K562 (cell line): Measurements from ENCODE around the gene ZNF273. TPM values are rescaled to one million over a fixed set of nuclear protein-coding genes. Genes with fewer than 3 reads are reported as not detected.

ENCODE experiments used
- ATAC-seq: fragments of 200-7000 bp; cut with Tn5 transposase; 3 replicates; pipeline ENCODE4 v1.9.1; 2020; ENCODE audit warnings: moderate library complexity
- BruUV-seq: library from RNA; stranded (reverse); fragments of 400-500 nt; replicated peaks from 2 replicates; lab custom pipeline; 2021; lab: Mats Ljungman, UMichigan
- CTCF ChIA-PET: fragments of 300-600 bp; formaldehyde crosslinking; extraction: SDS; loops from one replicate; lab custom pipeline; 2021; ENCODE audit warnings: low intra/inter-chr PET ratio; lab: Yijun Ruan, JAX
- POLR2A ChIA-PET: fragments of 300-600, 350-650 bp; sonication (Branson Sonifier 250); formaldehyde crosslinking; extraction: SDS; loops from one replicate; lab custom pipeline; 2021; ENCODE audit warnings: antibody characterized with exemption, inconsistent platforms; lab: Yijun Ruan, JAX
- DNase-seq, 4 experiments: peaks; one replicate each; pipeline versions ENCODE4 v3.0.0 to v3.0.0-alpha.2; 2011 to 2018; ENCODE audit warnings: low spot score in 3 of 4, mixed read lengths in 3 of 4; ENCODE audit errors: extremely low read depth in 1 of 4
- FAIRE-seq: peaks from 2 replicates; lab custom pipeline; 2011; peaks lifted over from hg19 to GRCh38; lab: Jason Lieb, UNC
- H2AFZ ChIP-seq: 2 replicates; pipeline ENCODE4 v1.6.0; 2011; ENCODE audit warnings: low read depth, low read length, control low read depth, inconsistent platforms
- H3K27ac ChIP-seq: fragments of 200-600 bp; 3 replicates; pipeline ENCODE4 v1.8.0; 2011; ENCODE audit warnings: low read depth, mild to moderate bottlenecking, control low read depth, inconsistent platforms, low read length, moderate library complexity, mixed read lengths; ENCODE audit errors: extremely low read depth
- H3K27me3 ChIP-seq, 2 experiments: fragments of 300-600 bp in 1 of 2; 2 replicates in 1 of 2; 3 replicates in 1 of 2; pipeline versions ENCODE4 v1.6.0 to v1.8.0; 2011; ENCODE audit warnings: inconsistent platforms in 2 of 2, low read length in 2 of 2, mild to moderate bottlenecking in 1 of 2, mixed read lengths in 1 of 2, moderate library complexity in 1 of 2; ENCODE audit not compliant: control insufficient read depth in 2 of 2, insufficient read depth in 2 of 2
- H3K36me3 ChIP-seq: fragments of 300-600 bp; 3 replicates; pipeline ENCODE4 v1.8.0; 2011; ENCODE audit warnings: mild to moderate bottlenecking, low read length, inconsistent platforms; ENCODE audit not compliant: control insufficient read depth, insufficient read depth
- H3K4me1 ChIP-seq, 2 experiments: fragments of 200-600 bp in 1 of 2; replicated peaks in 1 of 2; 2 replicates in 1 of 2; 3 replicates in 1 of 2; pipeline versions ENCODE4 v1.5.1 to v1.8.0; 2011; ENCODE audit warnings: inconsistent platforms in 2 of 2, low read length in 2 of 2, mild to moderate bottlenecking in 1 of 2, mixed read lengths in 1 of 2, moderate library complexity in 1 of 2; ENCODE audit not compliant: control insufficient read depth in 2 of 2, insufficient read depth in 2 of 2
- H3K4me2 ChIP-seq: 2 replicates; pipeline ENCODE4 v1.6.1; 2011; ENCODE audit warnings: low read length, control low read depth, inconsistent platforms, mixed read lengths; ENCODE audit not compliant: insufficient read depth
- H3K4me3 ChIP-seq: fragments of 200-600 bp; sonication (generic), shearing (Covaris generic); 2 replicates; pipeline ENCODE4 v1.5.1; 2016; ENCODE audit warnings: control low read depth, inconsistent platforms
- H3K79me2 ChIP-seq: fragments of 200-600 bp; 3 replicates; pipeline ENCODE4 v1.8.0; 2011; ENCODE audit warnings: low read length, inconsistent platforms; ENCODE audit not compliant: control insufficient read depth, insufficient read depth
- H3K9ac ChIP-seq, 2 experiments: 2 replicates each; pipeline versions ENCODE4 v1.6.0 to v1.6.1; 2011; ENCODE audit warnings: low read depth in 2 of 2, low read length in 2 of 2, control low read depth in 1 of 2, inconsistent platforms in 1 of 2, mild to moderate bottlenecking in 1 of 2, mixed read lengths in 1 of 2; ENCODE audit not compliant: insufficient read depth in 1 of 2
- H3K9me1 ChIP-seq: one replicate; pipeline ENCODE4 v1.6.0; 2011; ENCODE audit warnings: inconsistent platforms, mild to moderate bottlenecking, low read length, moderate library complexity; ENCODE audit not compliant: control insufficient read depth, insufficient read depth
- H3K9me3 ChIP-seq: replicated peaks from 2 replicates; pipeline ENCODE4 v1.5.1; 2011; ENCODE audit warnings: low read depth, low read length, inconsistent platforms; ENCODE audit not compliant: control insufficient read depth, insufficient read depth
- H4K20me1 ChIP-seq: replicated peaks from 2 replicates; pipeline ENCODE4 v1.6.1; 2011; ENCODE audit warnings: low read length, inconsistent platforms, mixed read lengths; ENCODE audit not compliant: control insufficient read depth, insufficient read depth
- ETV1 ChIP-seq: fragments of 450-650 bp; conservative IDR thresholded peaks from 2 replicates; pipeline ENCODE4 v1.6.1; 2016; ENCODE audit warnings: missing genetic modification characterization, control low read depth, low read depth, missing compliant biosample characterization
- HDAC2 ChIP-seq: fragments of 450-650 bp; IDR thresholded peaks from 2 replicates; pipeline ENCODE4 v1.6.1; 2016; ENCODE audit warnings: mild to moderate bottlenecking
- NEUROD1 ChIP-seq: fragments of 150-350 bp; IDR thresholded peaks from 2 replicates; pipeline ENCODE4 v1.6.1; 2014; ENCODE audit warnings: borderline replicate concordance, low read length, low read depth; ENCODE audit not compliant: partially characterized antibody
- NFE2 ChIP-seq: IDR thresholded peaks from 2 replicates; pipeline ENCODE4 v1.6.1; 2014; ENCODE audit warnings: antibody characterized with exemption, low read depth
- ZKSCAN3 ChIP-seq: fragments of 250-450 bp; sonication (Bioruptor Pico); IDR thresholded peaks from 2 replicates; pipeline ENCODE4 v1.4.0; 2020
- ZNF830 ChIP-seq: fragments of 250-450 bp; sonication (Bioruptor Pico); IDR thresholded peaks from 2 replicates; pipeline ENCODE4 v1.5.0; 2021; ENCODE audit warnings: mild to moderate bottlenecking
- WGBS: fragments of 100-300 bp; shearing (Covaris generic); methylation state at CpG from one replicate; pipeline ENCODE4 v1.1.6; 2016; ENCODE audit warnings: low coverage, mixed read lengths; ENCODE audit not compliant: insufficient coverage; ENCODE audit errors: missing lambda C conversion rate; 5-methylcytosine and 5-hydroxymethylcytosine counted together
- in situ Hi-C: fragments of 300-500 bp; cut with MboI; formaldehyde crosslinking; loops from 4 replicates; pipeline ENCODE4 v1.15.0; 2018; ENCODE audit warnings: inconsistent platforms, mixed read lengths
- intact Hi-C: fragments of 100-400 bp; cut with micrococcal nuclease; formaldehyde crosslinking; loops from 2 replicates; pipeline ENCODE4 v1.14.2; 2022
- polyA plus RNA-seq, 8 experiments: library from polyadenylated mRNA; depleted of rRNA in 4 of 8; stranded (reverse) in 5 of 8; unstranded in 3 of 8; fragments of >200 nt; fragmentation: Nextera tagmentation in 2 of 8; fragmentation: Illumina TruSeq in 1 of 8; extraction: Ambion mirVana in 2 of 8; extraction: Trizol in 1 of 8; gene quantifications; 2 replicates each; pipeline versions ENCODE4 v1.2.1 to v1.2.3, GENCODE V29; 2011 to 2014; ENCODE audit warnings: inconsistent platforms in 1 of 8, missing spikeins in 1 of 8
- total RNA-seq, 7 experiments: library from RNA; depleted of rRNA in 6 of 7; stranded (reverse); fragments of >200 nt in 6 of 7; fragmentation: Illumina TruSeq in 2 of 7; extraction: Trizol in 2 of 7; gene quantifications; 2 replicates each; pipeline versions ENCODE4 v1.2.1 to v1.2.3, GENCODE V29; 2011 to 2021; ENCODE audit warnings: low replicate concordance in 1 of 7
- TF ChIP-seq, protein P1 (sequence below), 2 experiments: IDR thresholded peaks in 1 of 2; conservative IDR thresholded peaks in 1 of 2; 2 replicates each; pipeline ENCODE4 v1.6.1; 2016; ENCODE audit warnings: low read depth in 2 of 2, mild to moderate bottlenecking in 1 of 2, missing compliant biosample characterization in 1 of 2, missing genetic modification characterization in 1 of 2, moderate library complexity in 1 of 2
- TF ChIP-seq, protein P2 (sequence below): fragments of 200-600 bp; sonication (generic); IDR thresholded peaks from one replicate; pipeline ENCODE4 v1.6.1; 2012; ENCODE audit warnings: mild to moderate bottlenecking, low read depth, low read length, inconsistent platforms

Gene ZNF273
- total and polyA plus RNA-seq, 9 of the 15 experiments (the other 6 are each of a cell fraction or from before 2014, with no cell fraction given), result 13.3 to 37.0 (median 20.7) TPM

DNA sequence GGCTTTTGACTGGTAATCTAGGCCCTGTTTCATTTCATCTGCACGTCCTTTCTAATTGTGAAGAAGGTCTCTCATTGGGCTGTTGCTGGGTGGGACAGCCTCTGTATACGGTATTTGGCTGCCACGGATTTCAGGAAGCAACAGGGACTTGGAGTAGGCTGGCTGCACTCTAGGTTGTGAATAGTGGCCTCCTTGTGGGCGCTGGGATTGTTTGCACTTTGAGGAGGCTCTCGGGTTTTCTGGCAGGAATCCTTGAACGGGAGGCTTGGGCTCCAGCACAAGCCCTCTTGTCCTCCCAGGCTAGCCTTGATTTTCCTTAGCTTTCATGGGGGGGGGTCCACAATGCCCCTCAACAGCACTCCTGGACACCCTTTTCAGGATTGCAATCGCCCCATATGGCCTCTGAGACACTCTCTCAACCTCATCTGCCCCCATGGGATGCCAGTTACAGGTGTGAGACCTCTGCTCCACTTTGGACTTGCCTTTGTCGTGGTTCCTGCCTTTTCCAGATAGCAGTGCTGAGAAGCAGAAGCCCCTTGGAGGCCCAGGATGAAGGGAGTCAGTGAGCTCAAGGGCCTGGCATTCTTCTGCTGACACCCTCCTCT lies 33.9 kb upstream of the ZNF273 start:
- Histone ChIP-seq H3K9ac (no peak overlapping the region), H3K4me3 (no peak overlapping the region), H3K36me3 (no peaks in the 10 kb centered on the region), H3K79me2 (no peaks in the 10 kb centered on the region), H3K27ac (no peak overlapping the region), H3K9me1 (no peaks in the 10 kb centered on the region), H3K4me2 (no peak overlapping the region), H3K27me3 (no peaks in the 10 kb centered on the region; a peak in 1 of 5 replicates), H2AFZ (0 out of 2 replicates have a peak overlapping the region, but pooled peaks have one; percentile 33), H4K20me1 (no peaks in the 10 kb centered on the region), H3K4me1 (0 out of 5 replicates have a peak, but pooled peaks cover 0 to 3% of the 10 kb centered on the region in 2 experiments), H3K9me3 (peaks cover 1% of the 10 kb centered on the region)
- no peak for DNase-seq
- WGBS, result 20% methylated on average over 8 of the region's 8 CpGs
- POLR2A ChIA-PET, result no interaction called here
- peak; percentile 39; the same call in 2 of the 3 replicates for ATAC-seq
- no peak for FAIRE-seq
- no TSS peak for BruUV-seq
- in situ Hi-C loops (no loop called here), intact Hi-C loops (no loop called here)
- CTCF ChIA-PET, result no interaction called here
- TF ChIP-seq NEUROD1 (no peak), NFE2 (no peak), ETV1 (tag) (no peak), ZNF830 (CRISPR knock-in tag) (no peak), HDAC2 (no peak), ZKSCAN3 (CRISPR knock-in tag) (no peak)
- TF ChIP-seq, protein P1, sequence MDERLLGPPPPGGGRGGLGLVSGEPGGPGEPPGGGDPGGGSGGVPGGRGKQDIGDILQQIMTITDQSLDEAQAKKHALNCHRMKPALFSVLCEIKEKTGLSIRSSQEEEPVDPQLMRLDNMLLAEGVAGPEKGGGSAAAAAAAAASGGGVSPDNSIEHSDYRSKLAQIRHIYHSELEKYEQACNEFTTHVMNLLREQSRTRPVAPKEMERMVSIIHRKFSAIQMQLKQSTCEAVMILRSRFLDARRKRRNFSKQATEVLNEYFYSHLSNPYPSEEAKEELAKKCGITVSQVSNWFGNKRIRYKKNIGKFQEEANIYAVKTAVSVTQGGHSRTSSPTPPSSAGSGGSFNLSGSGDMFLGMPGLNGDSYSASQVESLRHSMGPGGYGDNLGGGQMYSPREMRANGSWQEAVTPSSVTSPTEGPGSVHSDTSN (CRISPR knock-in tag; IDR thresholded peaks at IDR 0.05; ENCODE audit: low read depth), result no peak
- TF ChIP-seq, protein P1 (tag; conservative IDR thresholded peaks at IDR 0.05; ENCODE audit: low read depth), result no peak
- TF ChIP-seq, protein P2, sequence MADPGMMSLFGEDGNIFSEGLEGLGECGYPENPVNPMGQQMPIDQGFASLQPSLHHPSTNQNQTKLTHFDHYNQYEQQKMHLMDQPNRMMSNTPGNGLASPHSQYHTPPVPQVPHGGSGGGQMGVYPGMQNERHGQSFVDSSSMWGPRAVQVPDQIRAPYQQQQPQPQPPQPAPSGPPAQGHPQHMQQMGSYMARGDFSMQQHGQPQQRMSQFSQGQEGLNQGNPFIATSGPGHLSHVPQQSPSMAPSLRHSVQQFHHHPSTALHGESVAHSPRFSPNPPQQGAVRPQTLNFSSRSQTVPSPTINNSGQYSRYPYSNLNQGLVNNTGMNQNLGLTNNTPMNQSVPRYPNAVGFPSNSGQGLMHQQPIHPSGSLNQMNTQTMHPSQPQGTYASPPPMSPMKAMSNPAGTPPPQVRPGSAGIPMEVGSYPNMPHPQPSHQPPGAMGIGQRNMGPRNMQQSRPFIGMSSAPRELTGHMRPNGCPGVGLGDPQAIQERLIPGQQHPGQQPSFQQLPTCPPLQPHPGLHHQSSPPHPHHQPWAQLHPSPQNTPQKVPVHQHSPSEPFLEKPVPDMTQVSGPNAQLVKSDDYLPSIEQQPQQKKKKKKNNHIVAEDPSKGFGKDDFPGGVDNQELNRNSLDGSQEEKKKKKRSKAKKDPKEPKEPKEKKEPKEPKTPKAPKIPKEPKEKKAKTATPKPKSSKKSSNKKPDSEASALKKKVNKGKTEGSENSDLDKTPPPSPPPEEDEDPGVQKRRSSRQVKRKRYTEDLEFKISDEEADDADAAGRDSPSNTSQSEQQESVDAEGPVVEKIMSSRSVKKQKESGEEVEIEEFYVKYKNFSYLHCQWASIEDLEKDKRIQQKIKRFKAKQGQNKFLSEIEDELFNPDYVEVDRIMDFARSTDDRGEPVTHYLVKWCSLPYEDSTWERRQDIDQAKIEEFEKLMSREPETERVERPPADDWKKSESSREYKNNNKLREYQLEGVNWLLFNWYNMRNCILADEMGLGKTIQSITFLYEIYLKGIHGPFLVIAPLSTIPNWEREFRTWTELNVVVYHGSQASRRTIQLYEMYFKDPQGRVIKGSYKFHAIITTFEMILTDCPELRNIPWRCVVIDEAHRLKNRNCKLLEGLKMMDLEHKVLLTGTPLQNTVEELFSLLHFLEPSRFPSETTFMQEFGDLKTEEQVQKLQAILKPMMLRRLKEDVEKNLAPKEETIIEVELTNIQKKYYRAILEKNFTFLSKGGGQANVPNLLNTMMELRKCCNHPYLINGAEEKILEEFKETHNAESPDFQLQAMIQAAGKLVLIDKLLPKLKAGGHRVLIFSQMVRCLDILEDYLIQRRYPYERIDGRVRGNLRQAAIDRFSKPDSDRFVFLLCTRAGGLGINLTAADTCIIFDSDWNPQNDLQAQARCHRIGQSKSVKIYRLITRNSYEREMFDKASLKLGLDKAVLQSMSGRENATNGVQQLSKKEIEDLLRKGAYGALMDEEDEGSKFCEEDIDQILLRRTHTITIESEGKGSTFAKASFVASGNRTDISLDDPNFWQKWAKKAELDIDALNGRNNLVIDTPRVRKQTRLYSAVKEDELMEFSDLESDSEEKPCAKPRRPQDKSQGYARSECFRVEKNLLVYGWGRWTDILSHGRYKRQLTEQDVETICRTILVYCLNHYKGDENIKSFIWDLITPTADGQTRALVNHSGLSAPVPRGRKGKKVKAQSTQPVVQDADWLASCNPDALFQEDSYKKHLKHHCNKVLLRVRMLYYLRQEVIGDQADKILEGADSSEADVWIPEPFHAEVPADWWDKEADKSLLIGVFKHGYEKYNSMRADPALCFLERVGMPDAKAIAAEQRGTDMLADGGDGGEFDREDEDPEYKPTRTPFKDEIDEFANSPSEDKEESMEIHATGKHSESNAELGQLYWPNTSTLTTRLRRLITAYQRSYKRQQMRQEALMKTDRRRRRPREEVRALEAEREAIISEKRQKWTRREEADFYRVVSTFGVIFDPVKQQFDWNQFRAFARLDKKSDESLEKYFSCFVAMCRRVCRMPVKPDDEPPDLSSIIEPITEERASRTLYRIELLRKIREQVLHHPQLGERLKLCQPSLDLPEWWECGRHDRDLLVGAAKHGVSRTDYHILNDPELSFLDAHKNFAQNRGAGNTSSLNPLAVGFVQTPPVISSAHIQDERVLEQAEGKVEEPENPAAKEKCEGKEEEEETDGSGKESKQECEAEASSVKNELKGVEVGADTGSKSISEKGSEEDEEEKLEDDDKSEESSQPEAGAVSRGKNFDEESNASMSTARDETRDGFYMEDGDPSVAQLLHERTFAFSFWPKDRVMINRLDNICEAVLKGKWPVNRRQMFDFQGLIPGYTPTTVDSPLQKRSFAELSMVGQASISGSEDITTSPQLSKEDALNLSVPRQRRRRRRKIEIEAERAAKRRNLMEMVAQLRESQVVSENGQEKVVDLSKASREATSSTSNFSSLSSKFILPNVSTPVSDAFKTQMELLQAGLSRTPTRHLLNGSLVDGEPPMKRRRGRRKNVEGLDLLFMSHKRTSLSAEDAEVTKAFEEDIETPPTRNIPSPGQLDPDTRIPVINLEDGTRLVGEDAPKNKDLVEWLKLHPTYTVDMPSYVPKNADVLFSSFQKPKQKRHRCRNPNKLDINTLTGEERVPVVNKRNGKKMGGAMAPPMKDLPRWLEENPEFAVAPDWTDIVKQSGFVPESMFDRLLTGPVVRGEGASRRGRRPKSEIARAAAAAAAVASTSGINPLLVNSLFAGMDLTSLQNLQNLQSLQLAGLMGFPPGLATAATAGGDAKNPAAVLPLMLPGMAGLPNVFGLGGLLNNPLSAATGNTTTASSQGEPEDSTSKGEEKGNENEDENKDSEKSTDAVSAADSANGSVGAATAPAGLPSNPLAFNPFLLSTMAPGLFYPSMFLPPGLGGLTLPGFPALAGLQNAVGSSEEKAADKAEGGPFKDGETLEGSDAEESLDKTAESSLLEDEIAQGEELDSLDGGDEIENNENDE, result no peak
